GM19099 (cell line): Measurements from ENCODE around the gene PIGU.

Source experiments
- POLR2A ChIP-seq: IDR thresholded peaks from 3 replicates; pipeline ENCODE4 v1.6.1; 2011; ENCODE audit warnings: low read depth; ENCODE audit not compliant: insufficient read length; ENCODE audit errors: extremely low read depth

The PIGU gene

GRCh38 chr20:34637245-34638038, 39.5 kb downstream of the PIGU start:
- TF ChIP-seq POLR2A: no peak

- no peak for TF ChIP-seq POLR2A
Observed at GRCh38 chr20:34636648-34637047, 40.2 kb downstream of the PIGU start.

- TF ChIP-seq POLR2A: no peak
Observed at GRCh38 chr20:34634392-34634791, 42.5 kb downstream of the PIGU start.

- TF ChIP-seq POLR2A: no peak
Observed at GRCh38 chr20:34632870-34633452, 43.9 kb downstream of the PIGU start.

GRCh38 chr20:34629904-34630303, 47.0 kb downstream of the PIGU start:
- no peak for TF ChIP-seq POLR2A

- TF ChIP-seq POLR2A: no peak
Observed at GRCh38 chr20:34629342-34629741, 47.5 kb downstream of the PIGU start.

- no peak for TF ChIP-seq POLR2A
Observed at GRCh38 chr20:34628026-34628425, 48.9 kb downstream of the PIGU start.

- no peak for TF ChIP-seq POLR2A
Observed at GRCh38 chr20:34627458-34627857, 49.4 kb downstream of the PIGU start.

GRCh38 chr20:34626992-34627391, 49.9 kb downstream of the PIGU start:
- no peak for TF ChIP-seq POLR2A

GRCh38 chr20:34624629-34625028, 52.3 kb downstream of the PIGU start:
- TF ChIP-seq POLR2A: no peak

GRCh38 chr20:34622821-34623451, 54.0 kb downstream of the PIGU start:
- TF ChIP-seq POLR2A: no peak

- no peak for TF ChIP-seq POLR2A
Observed at GRCh38 chr20:34621383-34622367, 55.2 kb downstream of the PIGU start.

GRCh38 chr20:34621036-34621343, 55.9 kb downstream of the PIGU start:
- no peak for TF ChIP-seq POLR2A

GRCh38 chr20:34618676-34619075, 58.2 kb downstream of the PIGU start:
- TF ChIP-seq POLR2A: no peak

- TF ChIP-seq POLR2A: no peak
Observed at GRCh38 chr20:34615477-34615876, 61.4 kb downstream of the PIGU start.
